Cortex of kidney (tissue), 1 donor: ENCODE measurements around the gene CCDC57.
"Not testable (repeated sequence)": the region's sequence is repeated elsewhere in the genome, so short reads cannot be mapped to it uniquely, and the experiment has no call there.

Experiments
- DNase-seq: peaks from one replicate; lab custom pipeline; 2025; lab: John Stamatoyannopoulos, UW

CCDC57 gene

GRCh38 chr17:82223517-82223916 lies 10.9 kb upstream of the CCDC57 start:
- DNase-seq = no peak

GRCh38 chr17:82222816-82223215 lies 10.2 kb upstream of the CCDC57 start:
- no peak for DNase-seq

GRCh38 chr17:82221341-82221902 lies 8.8 kb upstream of the CCDC57 start:
- DNase-seq = no peak

- DNase-seq = no peak
These were observed 7.4 kb upstream of the CCDC57 start for GRCh38 chr17:82219753-82220709.

GRCh38 chr17:82219083-82219482 lies 6.4 kb upstream of the CCDC57 start:
- no peak for DNase-seq

GRCh38 chr17:82218349-82219075 lies 5.9 kb upstream of the CCDC57 start:
- DNase-seq = no peak

GRCh38 chr17:82217530-82218204 lies 5.0 kb upstream of the CCDC57 start:
- DNase-seq = no peak

GRCh38 chr17:82217120-82217529 lies 4.5 kb upstream of the CCDC57 start:
- DNase-seq = no peak

GRCh38 chr17:82216301-82217119 lies 3.9 kb upstream of the CCDC57 start:
- DNase-seq = no peak

GRCh38 chr17:82215972-82216300 lies 3.3 kb upstream of the CCDC57 start:
- DNase-seq = no peak

- no peak for DNase-seq
These were observed 2.7 kb upstream of the CCDC57 start for GRCh38 chr17:82215095-82215971.

- no peak for DNase-seq
These were observed 1.5 kb upstream of the CCDC57 start for GRCh38 chr17:82214012-82214628.

- DNase-seq = no peak
These were observed 789 bp upstream of the CCDC57 start for GRCh38 chr17:82213251-82214011.

GRCh38 chr17:82210655-82211054 lies 2.0 kb downstream of the CCDC57 start:
- not testable (repeated sequence) for DNase-seq

GRCh38 chr17:82205720-82206508 lies 6.7 kb downstream of the CCDC57 start:
- no peak for DNase-seq

GRCh38 chr17:82204831-82205719 lies 7.6 kb downstream of the CCDC57 start:
- DNase-seq = no peak

GRCh38 chr17:82203920-82204319 lies 8.7 kb downstream of the CCDC57 start:
- DNase-seq = no peak
